HFF-Myc (cell line): ENCODE measurements around the gene SUSD5.

Experiments
- DNase-seq: peaks from one replicate; pipeline ENCODE4 v3.0.0-alpha.2; 2011; ENCODE audit warnings: low read depth; ENCODE audit errors: extremely low read depth
- H3K4me3 ChIP-seq: replicated peaks from 2 replicates; pipeline ENCODE4 v1.5.1; 2011; ENCODE audit warnings: low read depth, mild to moderate bottlenecking, control low read depth, low read length
- TF ChIP-seq, protein P1 (sequence below): IDR thresholded peaks from 2 replicates; pipeline ENCODE4 v1.5.1; 2012; ENCODE audit warnings: mild to moderate bottlenecking, low read depth, low read length, control low read depth; ENCODE audit errors: missing control alignments

Gene SUSD5

DNA sequence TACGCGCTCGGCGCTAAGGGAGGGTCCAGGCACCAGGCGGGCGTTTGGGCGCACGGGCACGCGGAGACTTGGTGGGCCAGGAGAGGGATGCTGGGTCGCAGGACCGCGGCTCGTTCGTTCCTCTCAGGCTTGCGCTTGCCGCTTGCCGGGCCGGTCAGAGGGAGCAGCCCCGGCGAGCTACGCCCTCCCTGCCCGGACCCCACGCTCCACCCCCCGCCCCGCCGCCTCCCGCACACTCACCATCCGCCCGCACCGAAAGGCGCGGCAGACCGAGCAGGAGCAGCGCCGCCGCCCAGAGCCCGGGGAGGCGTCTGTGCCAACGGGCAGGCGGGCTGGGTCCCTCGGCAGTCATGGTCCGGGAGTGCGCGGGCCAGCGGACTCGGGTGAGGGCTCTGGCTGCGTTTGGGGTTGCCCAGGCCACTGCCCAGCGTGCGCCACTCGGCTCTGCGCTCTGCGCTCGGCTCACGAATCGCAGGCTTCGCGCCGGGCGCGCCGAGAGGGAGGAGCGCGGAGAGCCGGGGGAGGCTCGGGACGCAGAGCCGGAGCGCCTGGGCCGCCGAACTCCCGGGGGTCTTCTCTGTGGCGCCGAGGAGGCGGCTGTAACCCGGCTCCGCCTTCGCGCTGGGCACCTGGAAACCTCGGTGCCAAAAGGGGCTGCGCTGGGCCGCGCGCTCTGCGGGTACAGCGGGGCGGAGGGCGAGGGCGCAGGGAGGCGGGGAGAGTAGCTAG lies at the start of gene SUSD5:
Gene SUSD5, minus strand, starts transcription at position 365 of the 729 bp plus-strand sequence. Its CDS starts 13 bp downstream, at position 352.
- TF ChIP-seq, protein P1, sequence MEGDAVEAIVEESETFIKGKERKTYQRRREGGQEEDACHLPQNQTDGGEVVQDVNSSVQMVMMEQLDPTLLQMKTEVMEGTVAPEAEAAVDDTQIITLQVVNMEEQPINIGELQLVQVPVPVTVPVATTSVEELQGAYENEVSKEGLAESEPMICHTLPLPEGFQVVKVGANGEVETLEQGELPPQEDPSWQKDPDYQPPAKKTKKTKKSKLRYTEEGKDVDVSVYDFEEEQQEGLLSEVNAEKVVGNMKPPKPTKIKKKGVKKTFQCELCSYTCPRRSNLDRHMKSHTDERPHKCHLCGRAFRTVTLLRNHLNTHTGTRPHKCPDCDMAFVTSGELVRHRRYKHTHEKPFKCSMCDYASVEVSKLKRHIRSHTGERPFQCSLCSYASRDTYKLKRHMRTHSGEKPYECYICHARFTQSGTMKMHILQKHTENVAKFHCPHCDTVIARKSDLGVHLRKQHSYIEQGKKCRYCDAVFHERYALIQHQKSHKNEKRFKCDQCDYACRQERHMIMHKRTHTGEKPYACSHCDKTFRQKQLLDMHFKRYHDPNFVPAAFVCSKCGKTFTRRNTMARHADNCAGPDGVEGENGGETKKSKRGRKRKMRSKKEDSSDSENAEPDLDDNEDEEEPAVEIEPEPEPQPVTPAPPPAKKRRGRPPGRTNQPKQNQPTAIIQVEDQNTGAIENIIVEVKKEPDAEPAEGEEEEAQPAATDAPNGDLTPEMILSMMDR: no peak
- DNase-seq: no peak
- H3K4me3 ChIP-seq: peak within 1 kb of the TSS; percentile 47

DNA sequence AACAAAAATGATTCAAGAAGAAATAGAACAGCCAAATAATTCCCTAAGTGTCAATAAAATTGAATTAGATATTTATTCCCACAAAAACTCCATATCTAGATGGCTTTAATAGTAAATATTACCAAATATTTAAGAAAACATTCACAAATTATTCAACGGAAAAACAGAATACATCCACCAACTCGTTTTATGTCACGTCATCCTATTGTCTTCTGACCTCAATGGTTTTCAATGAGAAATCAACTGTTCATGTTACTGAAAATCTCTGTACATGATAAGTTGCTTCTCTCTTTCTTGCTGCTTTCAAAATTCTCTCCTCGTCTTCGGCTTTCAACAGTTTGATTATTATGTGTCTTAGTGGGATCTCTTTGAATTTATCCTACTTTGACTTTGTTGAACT lies 41.5 kb upstream of the SUSD5 start:
- no peak for DNase-seq
- TF ChIP-seq, protein P1: no peak
- no peak overlapping the region for H3K4me3 ChIP-seq

DNA sequence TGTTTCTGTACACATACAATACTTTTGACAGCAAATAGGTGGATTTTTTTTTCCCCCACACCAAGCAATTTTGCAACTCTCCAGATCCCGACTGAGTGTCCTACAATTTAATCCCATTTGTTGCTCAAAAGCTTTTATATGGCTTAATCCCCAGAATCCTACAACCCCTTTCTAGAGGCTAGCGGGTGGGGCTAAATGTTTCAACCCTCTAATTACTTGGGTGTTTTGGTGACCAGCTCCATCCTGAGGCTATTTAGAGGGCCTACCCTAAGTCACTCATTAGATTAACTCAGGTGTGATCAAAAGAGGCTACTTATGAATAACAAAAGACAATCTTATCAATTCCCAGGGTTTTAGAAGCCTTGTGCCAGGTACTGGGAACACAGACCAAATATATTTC lies 37.6 kb upstream of the SUSD5 start:
- no peak overlapping the region for H3K4me3 ChIP-seq
- TF ChIP-seq, protein P1: no peak
- DNase-seq: no peak

DNA sequence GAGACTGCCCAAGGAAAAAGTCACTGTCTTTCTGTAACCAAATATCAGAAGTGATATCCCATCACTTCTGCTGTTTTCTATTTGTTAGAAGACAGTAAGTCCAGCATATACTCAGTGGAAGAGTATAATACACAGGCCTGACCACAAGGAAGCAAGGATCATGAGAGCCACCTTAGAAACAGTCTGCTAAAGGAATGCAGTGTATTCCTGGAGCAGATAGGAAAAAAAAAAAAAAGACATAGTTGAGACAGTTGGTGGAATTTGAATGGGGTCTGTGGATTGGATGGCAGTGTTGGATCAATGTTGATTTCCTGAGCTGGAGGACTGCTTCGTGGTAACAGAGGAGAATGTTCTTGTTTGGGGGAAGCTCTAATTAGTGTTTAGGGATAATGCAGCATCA lies 32.1 kb upstream of the SUSD5 start:
- DNase-seq: no peak
- TF ChIP-seq, protein P1: no peak
- H3K4me3 ChIP-seq: no peak overlapping the region

DNA sequence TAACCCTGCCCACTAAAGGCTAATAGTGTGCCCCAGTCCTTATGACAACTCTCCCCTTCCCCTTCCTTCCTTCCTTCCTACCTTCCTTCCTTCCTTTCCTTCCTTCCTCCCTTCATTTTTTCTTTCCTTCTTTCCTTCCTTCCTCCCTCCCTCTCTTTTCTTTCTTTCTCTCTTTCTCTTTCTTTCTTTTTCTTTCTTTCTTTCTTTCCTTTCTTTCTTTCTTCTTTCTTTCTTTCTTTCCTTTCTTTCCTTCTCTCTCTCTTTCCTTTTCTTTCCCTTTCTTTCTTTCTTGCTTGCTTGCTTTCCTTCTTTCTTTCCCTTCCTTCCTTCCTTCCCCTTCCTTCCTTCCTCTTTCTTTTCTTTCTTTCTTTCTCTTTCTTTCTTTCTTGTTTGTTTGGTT lies 28.2 kb upstream of the SUSD5 start:
- TF ChIP-seq, protein P1: no peak
- no peak for DNase-seq
- H3K4me3 ChIP-seq: no peak overlapping the region

DNA sequence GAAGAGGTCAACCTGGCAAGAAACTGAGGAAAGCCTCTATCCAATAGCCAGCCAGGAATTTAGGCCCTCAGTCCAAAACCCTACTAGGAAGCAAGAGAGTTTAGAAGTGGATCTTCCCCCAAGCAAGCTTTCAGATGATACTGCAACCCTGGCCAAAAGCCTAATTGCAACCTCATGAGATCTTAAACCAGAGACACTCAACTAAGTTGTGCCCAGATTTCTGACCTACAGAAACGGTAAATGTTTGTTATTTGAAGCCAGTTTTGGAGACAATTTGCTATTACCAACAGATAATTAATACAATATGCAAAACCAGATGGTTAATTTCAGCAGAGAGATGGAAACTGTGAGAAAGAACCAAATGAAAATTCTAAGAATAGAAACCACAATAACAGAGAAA lies 21.7 kb upstream of the SUSD5 start:
- H3K4me3 ChIP-seq: no peak overlapping the region
- DNase-seq: peak; percentile 22
- TF ChIP-seq, protein P1: no peak

DNA sequence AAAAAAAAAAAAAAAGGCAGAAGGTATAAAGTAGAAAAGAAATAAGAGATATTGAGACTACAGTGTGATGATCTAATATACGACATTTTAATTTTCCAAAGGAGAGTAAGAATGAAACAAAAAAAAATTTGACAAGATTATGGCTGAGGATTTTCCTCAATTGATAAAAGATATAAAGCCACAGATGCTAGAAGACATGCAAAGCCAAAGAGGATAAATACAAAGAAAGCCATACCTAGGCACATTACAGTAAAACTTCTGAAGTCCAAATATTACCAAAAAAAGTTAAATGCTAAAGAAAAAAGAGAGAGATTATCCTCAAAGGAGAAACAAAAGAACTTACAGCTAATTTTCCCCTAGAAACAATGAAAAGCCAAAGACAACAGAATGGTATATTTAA lies 20.3 kb upstream of the SUSD5 start:
- no peak for DNase-seq
- TF ChIP-seq, protein P1: no peak
- H3K4me3 ChIP-seq: no peak overlapping the region
